NCI-H2171 treated with DMSO at 0.1 percent for 48 hours (cell line): Measurements from ENCODE around the gene TMPRSS4.

Experiments
- DNase-seq: peaks from one replicate; lab custom pipeline; 2025; lab: John Stamatoyannopoulos, UW

TMPRSS4 gene

DNA sequence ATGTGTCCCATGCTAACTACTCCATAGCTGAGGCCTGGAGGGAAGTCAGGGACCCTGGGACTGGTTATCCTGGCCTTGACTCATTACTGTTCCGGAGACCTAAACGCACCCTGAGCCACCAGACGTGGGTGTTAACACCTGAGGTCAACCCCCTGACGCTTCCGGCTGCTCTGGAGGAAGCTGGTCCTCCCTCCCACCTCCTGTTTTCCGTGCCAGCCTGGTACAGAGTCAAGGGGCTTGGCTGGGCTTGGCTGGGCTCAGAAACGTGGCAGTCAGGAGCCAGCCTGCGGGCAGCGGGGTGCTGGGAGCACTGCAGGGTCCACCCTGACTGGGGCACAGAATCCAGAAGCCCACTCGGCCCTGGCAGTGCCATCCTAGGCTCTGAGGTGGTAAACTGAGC lies 2.6 kb downstream of the TMPRSS4 start:
- no peak for DNase-seq

DNA sequence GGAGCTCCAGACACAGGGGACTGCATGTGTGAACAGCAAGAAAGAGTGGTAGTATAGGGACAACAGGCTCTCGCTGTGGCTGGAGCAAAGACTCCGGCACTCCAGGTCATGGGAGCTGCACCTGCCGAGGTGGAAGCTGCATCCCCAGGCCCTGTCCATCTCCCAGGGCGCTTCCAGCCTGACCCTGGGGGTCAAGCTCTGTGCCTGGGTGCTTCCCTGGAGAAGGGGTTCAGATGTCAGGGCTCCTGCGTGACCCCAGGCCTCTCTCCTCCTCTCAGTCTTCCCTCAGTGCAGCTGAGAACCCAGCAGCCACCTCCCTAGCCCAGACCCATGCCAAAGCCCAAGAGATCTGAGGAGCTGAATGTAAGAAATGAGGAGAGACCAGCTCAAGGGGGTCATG lies 3.4 kb downstream of the TMPRSS4 start:
- DNase-seq, result no peak

DNA sequence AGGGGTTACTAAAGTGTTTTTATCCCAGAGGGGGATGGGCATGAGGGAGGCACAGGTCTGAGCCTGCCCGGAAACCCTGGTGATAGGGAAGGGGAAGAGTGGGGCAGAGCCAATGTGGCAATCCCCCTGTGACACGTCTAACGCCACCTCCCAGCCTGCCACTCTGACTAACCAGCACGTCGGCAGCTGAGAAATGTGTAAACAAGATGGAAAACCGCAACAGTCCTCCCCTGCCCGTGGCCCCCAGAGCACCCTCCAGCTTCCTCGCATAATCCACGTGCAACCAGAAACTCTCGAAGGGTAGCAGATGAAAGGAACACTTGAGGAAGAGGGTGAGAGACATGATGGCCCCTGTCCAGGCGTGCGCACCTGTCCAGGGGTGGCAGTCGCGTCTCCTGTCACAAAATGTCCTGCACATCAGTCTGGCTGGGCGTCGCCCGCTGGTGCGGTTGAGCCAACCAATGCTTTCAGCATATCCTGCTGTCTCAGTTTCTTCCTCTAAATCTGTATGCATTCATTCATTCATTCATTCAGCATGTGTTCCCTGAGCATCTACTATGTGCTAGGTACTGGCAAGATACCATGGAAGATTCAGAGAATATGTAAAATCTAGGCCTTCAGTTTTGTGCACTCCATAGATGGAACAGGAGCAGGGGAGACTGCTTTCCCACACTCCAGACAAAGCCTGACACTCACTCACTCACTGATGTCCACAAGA lies 4.5 kb downstream of the TMPRSS4 start:
- DNase-seq, result peak; percentile 9

DNA sequence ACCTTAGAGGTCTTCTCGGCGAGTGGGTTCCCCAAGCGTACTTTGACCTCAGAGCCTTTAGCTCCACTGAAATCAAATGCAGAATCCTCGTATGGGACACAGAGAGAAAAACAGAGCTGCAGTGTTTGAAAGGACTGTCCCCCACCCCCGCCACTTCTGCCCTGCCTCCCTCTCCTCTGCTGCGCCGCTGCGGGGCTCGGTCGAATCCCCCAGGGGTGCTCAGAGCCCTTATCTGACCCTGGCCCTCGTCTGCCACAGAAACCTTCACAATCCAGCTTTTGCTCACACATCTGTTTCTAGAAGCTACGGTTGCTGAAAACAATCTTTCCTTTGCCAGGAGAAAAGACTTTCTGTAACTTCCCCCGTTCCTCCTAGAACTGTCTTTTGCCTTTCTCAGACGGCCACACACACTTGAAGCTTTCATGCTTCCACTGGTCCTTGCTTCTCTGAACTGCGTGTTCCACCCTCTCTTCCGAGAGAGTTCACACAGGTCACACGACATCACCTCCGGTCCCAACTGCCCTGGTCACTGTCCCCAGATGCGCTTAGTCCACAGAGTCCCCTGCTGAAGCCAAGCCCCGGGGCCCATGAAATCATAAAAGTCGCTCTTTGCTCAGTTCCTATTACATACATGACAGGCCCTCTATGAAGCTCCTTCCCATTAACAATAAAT lies 6.1 kb downstream of the TMPRSS4 start:
- DNase-seq, result no peak

DNA sequence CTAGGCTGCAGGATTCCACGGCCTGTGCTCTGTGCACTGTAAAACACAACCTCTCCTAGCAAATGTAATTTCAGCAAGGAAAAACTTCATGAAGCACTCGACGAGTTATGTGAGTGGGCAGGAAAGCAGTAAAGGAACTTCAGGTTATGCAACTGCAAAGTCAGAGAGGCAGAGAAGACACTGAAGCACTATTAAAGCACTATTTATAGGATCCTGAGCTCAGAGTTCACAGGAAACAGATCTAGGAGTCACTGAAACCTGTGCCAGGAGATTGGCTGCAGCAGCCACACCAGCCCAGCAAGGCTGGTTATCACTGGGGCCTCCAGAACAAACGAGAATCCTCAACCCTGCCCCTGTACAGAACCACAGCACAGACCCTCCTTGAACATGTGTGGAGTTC lies 7.4 kb downstream of the TMPRSS4 start:
- DNase-seq, result no peak

DNA sequence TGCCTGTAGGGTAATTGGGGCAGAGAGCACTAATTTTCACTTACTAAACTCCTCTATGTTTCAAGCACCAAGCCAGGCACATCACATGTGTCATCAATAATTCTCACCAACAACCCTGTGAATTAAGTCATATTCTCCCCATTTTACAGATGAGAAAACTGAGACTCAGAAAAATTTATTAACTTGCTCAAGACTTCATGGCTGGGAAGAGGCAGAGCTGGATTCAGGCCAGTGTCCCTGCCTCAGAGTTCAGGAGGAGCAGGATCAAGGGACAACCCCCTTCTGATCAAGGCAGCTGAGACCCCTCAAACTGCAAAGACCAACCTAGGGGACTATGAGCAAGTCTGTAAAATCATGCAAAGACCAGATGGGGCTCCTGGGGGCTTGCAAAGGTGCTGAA lies 7.8 kb downstream of the TMPRSS4 start:
- DNase-seq, result no peak

DNA sequence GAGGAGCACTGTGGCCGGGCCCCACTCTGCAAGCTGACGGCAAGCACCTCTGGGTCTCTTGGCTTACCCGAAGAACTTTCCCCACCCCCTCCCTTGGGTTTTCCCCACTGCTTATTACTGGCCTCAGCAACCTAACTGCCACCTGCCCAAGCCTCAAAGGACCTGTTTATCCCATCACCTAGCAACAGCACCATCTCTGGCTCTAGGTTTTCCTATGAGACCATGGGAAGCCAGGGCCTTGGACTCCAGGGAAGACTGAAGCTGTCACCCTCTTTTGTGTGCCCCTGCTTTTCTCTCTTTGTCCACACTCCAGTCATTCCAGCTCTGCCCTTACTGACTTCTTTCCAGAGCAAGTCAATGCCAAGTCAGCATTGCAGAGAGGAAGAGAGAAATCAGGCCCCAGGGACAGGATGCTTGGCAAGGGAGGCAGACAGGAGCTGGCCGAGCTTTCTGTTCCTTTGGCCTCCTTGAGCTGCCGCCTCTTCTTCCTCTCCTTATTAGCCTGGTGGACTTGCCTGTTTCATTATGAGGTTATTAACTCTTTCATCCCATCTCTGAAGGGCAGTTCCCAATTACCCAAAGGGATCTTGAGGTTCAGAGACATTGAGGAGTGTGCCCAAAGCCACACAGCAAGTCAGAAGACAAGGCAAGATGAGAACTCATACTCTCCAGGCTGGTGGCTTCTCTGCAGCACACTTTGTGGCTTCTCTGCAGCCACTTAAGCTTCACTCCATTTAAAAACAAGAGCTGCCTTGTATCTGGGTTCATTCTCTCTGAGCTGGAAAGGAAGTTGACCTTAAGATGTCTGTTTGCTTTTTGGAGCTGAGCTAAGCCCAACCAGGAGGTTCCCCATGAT lies 10.3 kb downstream of the TMPRSS4 start, which contains the start of gene SMIM35:
SMIM35 (minus strand) TSS at position 51 of the 856 bp plus-strand sequence. CDS start 206 bp downstream, outside the sequence.
- DNase-seq, result no peak

DNA sequence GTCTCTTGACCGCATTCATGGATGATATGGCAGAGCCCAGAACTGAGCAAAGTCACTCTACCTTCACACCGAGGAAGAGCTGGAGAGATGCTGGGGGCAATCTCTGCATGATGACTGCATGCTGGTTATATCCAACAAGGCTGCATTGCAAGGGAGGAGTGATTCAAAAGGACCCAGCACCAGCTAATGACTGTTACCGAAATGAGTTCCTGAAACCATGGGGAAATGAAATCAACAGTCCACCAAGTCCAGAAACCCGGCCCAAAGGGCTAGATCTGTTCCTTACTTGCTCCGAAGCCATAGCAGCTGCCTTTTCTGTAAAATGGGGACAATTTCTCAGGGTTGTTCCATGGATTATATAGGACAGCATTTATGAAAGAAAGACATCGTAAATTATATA lies 11.1 kb downstream of the TMPRSS4 start:
- no peak for DNase-seq

DNA sequence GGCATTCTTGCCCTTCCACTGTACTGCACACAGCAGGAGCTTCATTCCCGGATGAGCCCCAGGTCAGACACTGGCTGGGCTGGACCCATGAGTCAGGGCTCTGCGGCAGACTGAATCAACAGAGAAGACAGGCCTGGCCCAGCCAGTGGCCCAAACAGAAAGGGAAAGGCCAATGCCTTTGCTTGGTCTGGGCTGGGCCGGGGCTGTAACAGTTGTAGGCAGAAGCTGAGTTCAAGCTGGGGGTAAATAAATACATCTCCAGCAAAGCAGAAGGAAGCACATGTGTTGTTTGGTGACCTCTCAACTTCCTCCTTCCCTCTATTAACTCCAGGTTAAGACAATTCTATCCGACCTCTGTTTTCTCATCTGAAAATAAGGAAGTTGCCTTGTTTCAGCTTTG lies 11.7 kb downstream of the TMPRSS4 start:
- no peak for DNase-seq

DNA sequence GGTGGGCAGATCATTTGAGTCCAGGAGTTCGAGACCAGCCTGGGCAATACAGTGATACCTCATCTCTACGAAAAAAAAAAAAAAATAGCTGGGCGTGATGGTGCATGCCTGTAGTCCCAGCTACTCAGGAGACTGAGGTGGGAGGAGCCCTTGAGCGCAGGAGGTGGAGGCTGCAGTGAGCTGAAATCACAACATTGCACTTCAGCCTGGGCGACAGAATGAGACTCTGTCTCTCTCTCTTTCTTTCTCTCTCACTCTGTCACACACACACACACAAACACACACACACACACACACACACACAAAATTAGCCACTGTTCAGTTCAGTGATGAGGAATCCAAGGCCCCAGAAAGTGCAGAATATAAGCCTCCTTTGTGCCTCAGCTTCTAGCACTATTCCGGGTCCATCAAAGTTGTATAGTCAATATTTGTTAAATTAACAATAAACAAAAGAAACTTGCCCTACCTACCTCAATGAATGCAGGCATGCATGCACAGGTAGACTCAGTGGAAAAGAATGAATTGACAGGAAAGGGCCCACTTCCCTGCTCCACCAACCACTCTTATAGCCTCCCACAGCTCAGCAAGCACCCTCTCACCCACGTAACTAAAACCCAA lies 13.8 kb downstream of the TMPRSS4 start:
- no peak for DNase-seq

DNA sequence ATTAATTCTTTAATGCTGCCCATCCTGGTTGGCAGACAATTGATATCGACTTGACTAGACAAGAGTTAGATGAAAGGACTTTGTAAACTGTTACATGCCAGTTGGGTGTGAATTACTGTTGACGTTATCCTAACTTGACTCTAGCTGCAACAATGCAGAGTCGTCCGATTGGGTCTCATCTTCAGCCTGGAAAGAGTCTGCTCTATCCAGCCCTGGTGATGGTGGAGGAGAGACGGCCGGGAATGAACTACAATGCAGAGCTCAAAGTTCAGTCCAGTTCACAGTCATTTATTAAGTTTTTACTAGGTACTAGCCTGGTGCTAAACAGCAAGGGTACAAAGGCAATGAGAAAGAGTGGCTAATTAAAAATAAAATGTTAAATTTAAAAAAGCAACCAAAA lies 14.8 kb downstream of the TMPRSS4 start:
- no peak for DNase-seq

DNA sequence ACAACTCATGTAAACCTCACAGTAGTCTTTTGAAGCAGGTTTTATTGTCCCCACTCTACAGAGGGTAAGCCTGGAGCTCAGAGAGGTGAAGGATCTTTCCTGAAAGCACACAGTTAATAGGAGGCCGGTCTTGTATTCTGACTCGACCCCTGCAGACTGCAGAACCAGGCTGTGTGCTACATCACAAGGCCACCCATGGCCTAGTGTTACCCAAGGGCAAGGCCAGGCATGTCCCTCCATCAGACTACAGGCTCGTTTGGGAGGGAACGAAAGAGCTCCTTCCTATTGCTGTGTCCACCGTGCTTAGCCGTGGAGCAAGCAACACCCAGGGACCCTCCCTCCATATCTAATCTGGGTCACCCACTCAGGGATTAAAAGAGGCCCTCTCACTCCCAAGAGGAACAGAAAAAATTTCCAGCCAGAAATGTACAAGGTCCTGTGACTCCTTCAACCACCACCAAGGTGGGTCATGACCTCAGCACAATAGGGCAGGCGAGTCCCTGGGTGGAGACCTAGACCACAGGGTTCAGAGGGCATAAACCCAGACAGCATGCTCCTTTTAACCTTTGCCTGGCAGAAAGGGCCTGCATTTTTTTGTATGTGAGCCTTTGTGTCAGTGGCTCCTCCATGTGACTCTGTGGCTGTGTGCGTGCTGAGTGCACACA lies 16.2 kb downstream of the TMPRSS4 start:
- DNase-seq, result no peak

DNA sequence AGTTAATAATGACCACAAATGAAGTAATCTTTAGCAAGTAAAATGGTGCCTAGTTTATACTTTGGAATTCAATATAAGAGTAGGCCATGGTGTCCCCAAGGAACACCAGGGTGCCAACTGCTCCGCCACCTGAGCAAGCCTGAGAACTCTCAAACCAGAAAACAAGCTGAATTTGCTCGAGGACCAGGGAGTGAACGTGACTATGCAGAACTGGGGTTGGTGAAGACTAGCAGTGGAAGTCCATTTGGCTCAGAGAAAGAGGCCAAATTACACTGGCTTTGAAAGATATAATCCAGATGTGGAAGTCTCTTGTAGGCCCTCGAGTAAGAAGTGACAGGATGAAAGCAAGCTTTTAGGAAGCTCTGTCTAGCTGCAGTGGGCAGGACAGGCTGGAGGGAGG lies 18.6 kb downstream of the TMPRSS4 start:
- no peak for DNase-seq

DNA sequence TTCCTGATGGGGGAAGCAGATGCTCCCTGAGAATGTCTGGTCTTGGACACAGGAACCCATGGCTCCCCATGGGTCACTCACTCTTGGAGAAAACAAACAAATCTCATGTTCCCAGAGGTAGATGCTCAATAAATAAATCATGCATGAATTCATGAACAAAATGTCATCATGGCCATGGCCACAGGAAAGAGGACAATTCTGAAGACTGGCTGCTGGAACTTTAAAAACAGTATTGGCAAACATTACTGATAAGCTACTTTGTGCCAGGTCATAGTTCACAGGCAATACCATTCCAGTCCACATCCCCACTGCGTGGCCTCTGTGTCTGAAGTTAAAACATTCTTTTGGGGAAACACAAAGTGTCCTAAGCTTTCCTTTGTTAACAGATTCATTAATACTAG lies 19.1 kb downstream of the TMPRSS4 start:
- DNase-seq, result no peak

DNA sequence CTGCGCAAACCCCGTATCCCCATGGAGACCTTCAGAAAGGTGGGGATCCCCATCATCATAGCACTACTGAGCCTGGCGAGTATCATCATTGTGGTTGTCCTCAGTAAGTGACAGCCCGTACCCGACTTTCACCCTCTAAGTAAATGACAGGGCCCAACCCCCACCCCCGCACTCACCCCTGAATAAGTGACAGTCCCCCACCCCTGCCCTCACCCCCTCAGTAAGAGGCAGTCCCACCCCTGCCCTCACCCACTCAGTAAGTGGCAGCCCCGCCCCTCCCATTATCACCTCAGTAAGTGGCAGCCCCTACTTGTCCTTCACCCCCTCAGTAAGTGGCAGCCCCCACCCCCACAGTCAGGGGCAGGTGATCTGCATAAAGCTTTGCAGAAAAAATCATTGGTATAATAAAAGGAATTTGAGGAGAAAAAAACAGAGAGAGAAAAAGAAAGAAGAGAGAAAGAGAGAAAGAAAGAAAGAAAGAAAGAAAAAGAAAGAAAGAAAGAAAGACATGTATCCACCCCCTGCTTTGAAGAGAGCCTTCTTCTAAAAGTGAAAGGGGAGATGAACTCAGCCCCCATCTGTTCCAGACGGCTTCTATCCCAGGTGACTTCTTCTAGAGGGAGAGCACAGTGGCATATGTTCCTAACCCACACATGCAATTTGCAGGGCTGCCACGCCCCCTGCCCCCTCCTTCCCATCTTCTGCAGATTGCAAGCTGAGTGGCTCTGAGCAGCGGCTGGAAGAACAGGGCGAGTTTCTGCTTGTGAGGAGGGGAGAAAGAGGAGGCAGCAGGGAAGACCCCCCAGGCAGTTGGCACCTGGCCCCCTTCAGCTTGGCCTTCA lies 22.3 kb downstream of the TMPRSS4 start:
- peak; percentile 95 for DNase-seq

DNA sequence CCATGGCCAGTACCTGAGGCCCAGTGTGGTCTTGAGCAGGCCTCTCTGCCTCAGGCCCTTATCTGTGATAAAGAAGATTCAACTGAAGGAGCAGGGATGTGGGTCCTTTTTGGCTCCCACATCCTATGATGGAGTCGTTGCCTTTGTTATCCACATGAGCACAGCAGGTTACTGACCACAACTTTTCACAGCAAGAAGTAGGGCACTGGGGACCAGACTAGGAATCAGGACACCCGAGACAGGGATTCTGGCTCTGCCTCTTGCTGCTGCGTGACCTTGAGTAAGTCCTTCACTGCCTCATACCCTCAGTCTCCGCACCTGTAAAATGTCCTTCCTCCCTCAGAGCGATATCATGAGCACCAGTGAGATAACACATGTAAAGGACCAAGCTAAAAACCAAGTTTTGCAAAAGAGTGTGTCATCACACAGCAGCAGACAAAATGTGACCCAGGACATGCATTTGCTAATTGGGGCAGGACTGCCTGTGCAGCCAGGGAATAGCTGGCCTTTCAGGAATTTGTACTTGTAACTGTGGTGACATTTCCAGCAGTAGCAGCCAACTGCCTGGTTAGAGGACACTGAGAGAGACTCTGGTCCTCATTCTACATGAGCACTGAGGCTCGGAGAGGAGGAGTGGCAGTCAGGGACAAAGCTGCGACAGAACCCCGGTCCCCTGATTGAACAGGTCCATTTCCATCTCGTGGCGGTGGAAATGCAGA lies 23.1 kb downstream of the TMPRSS4 start:
- DNase-seq, result no peak

DNA sequence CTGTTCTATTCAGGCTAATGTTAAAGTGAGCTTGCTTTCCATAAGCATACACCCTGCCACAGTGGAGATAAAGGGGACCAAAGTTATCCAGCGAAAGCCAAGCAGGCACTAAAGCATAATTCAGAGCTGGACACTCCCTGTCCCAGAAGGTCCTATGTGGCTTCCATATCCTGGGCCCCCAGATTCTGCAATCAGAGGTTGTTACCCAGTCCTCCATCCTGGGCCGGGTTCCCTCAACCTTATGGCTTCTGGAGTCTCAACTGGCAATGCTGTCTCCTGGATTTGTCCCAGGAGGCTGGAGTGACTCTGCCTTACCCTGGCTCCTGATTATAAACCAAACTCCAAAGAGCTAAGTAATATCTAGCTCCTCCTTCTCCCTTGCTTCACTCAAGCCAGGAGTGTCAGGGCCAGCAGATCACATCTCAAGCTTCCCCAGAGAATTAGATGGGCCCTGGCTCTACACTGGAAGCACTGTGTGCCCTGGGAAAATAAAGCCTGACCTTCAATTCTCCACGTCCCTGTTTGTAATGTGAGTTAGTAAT lies 23.9 kb downstream of the TMPRSS4 start:
- no peak for DNase-seq

DNA sequence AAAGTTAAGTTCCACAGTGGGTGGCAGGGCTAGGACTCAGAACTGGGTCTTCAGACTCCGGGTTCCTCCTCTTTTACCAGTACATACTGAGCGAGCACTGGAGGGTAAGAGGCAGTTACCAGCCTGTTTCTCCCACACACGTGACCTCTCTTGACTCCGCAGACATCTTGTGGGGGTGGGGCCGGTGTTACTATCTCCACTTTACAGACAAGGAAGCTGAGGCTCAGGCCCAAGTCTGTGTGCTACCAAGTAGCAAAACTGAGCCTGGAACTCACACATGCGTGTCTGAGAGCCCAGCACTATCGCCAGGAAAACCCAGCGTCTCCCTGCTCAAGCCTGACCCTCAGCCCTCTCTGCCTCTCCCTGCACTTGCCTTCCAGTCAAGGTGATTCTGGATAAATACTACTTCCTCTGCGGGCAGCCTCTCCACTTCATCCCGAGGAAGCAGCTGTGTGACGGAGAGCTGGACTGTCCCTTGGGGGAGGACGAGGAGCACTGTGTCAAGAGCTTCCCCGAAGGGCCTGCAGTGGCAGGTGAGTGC lies 25.9 kb downstream of the TMPRSS4 start:
- DNase-seq, result no peak

DNA sequence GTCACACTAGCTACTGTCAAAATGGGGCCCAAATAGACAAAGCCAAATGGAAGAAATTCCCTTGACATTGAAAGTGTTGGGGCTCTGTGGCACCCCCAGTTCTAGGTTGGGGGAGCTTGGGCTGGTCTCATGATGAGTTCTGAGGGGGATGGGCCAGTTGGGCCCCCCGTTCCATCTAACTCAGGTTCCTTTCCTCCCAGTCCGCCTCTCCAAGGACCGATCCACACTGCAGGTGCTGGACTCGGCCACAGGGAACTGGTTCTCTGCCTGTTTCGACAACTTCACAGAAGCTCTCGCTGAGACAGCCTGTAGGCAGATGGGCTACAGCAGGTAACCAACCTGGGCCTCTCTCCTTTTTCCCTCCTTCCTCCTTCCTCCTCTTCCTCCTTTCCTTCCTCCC lies 27.6 kb downstream of the TMPRSS4 start:
- DNase-seq, result no peak
